GM10266 (cell line): ENCODE data around the gene SRRM1.
A peak's percentile ranks its signal among the peaks of the same experiment; 100 is the strongest.

Source experiments
- DNase-seq: peaks from one replicate; pipeline ENCODE4 v3.0.0; 2012; ENCODE audit errors: extremely low spot score
- TF ChIP-seq, protein P1 (sequence below): IDR thresholded peaks from 2 replicates; pipeline ENCODE4 v1.5.1; 2012; ENCODE audit warnings: mild to moderate bottlenecking, low read depth; ENCODE audit not compliant: control insufficient read depth, insufficient read depth; ENCODE audit errors: missing control alignments

The SRRM1 gene

DNA sequence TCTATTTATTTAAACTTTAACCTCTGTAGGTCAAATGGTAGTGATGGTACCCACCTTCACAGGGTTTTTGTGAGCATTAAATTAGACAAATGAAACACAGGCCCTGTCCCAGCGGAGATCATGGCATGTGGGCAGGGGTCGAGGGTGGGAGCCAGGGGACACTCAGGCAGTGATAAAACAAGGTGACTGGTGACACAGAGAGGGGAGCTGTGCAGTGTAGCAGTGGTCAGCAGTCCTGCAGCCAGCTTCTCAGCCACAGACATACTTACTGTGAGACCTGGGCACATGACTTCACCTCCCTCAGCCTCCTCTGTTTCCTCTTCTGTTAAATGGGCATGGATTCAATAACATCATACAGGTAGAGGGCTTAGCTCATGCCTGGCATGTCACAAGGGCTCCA lies 44.9 kb downstream of the SRRM1 start:
- no peak for DNase-seq
- TF ChIP-seq, protein P1, sequence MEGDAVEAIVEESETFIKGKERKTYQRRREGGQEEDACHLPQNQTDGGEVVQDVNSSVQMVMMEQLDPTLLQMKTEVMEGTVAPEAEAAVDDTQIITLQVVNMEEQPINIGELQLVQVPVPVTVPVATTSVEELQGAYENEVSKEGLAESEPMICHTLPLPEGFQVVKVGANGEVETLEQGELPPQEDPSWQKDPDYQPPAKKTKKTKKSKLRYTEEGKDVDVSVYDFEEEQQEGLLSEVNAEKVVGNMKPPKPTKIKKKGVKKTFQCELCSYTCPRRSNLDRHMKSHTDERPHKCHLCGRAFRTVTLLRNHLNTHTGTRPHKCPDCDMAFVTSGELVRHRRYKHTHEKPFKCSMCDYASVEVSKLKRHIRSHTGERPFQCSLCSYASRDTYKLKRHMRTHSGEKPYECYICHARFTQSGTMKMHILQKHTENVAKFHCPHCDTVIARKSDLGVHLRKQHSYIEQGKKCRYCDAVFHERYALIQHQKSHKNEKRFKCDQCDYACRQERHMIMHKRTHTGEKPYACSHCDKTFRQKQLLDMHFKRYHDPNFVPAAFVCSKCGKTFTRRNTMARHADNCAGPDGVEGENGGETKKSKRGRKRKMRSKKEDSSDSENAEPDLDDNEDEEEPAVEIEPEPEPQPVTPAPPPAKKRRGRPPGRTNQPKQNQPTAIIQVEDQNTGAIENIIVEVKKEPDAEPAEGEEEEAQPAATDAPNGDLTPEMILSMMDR = no peak

DNA sequence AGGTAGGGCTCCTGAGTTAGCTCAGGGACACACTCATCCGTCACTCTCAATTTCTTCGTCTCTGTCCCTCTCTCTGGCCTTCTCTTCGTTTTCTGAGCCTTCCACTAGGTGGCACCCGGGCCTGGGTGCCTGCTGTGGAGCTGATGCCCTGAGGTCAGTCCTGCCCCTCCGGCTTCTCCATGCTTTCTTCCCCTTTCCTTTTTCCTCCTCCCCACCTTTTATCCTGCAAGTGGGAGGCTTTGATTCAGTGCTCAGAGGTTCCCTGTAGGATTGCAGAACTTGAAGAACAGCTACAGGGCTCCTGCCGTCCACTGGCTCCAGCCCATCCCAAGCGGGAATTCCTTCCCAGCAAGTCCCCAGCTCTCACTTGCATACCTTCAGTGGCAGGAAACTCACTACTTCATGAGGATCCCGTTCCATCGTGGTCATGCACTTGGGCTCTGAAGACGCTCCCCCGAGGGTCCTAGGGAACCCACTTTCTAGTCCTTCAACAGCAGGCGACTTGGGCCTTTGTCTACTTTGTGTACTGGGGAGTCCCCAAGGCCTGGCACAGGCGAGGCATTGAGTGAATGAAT lies 45.6 kb downstream of the SRRM1 start:
- DNase-seq = peak; percentile 81
- TF ChIP-seq, protein P1 = peak; percentile 84

DNA sequence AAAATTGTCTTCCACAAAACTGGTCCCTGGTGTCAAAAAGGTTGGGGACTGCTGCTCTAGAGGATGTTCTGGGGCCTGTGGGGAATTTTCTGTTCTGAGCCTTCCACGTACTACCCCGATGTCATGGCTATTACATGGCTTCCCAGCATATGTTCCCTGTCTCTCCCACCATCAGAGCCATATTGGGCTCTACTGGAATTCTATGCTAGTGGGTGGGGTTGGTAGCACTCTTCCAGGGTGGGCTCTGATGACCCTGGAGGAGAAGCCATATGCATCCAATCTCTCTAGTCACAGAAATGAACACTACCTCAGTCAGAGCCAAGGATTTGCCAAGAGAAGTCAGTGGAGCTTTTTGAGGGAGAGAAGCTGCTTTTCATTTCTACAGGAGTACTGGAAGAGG lies 47.9 kb downstream of the SRRM1 start:
- TF ChIP-seq, protein P1 = no peak
- DNase-seq = no peak

DNA sequence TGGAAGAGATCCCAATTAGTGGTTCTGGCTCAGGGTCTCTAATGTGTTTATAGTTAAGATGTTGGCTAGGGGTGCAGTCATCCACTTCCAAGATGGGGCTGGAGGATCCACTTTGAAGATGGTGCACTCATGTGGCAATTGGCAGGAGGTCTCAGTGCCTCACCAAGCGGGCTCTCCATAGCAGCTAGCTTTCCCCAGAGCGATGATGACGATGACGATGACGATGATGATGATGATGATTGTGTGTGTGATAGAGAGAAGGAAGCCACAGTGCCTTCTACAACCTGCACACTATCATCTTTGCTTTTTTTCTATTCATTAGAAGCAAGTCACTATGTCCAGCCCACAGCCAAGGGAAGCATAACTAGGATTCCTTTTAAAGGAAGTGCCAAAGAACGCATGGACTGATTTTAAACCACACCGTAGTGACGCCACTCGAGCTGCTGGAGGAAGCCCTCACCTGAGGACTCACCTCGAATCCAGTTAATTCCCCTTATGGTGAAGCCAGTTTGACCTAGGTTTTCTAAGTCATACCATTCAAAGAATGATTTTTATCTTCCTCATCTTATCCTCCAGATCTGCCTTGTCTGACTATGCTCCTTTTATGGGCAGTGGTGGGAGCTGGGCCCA lies 49.4 kb downstream of the SRRM1 start:
- DNase-seq = no peak
- TF ChIP-seq, protein P1 = no peak

DNA sequence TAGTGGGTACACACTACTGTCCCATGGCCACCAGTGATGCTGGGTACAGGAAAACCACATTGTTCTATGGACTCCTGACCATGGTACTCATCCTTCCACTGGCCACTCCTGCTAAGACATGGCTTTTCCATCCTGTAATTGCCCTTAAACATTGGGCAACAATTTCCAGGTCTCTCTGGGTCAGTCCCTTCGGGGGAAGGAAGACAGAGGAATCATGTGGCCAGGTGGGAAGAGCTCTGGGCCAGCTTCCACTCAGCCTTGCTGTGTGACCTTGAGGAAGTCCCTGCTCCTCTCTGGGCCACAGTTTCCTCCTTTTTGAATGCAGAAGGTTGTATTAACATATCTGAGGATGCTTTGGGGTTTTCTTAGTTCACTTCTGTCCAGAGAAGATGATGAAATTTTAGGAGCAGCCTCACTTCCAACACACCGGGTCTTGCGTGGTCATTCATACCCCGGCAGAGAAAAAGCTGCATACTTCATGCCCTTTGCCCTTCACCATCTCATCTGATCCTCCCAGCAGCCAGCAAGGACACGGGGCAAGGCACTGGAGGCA lies 50.8 kb downstream of the SRRM1 start:
- DNase-seq = no peak
- TF ChIP-seq, protein P1 = no peak

DNA sequence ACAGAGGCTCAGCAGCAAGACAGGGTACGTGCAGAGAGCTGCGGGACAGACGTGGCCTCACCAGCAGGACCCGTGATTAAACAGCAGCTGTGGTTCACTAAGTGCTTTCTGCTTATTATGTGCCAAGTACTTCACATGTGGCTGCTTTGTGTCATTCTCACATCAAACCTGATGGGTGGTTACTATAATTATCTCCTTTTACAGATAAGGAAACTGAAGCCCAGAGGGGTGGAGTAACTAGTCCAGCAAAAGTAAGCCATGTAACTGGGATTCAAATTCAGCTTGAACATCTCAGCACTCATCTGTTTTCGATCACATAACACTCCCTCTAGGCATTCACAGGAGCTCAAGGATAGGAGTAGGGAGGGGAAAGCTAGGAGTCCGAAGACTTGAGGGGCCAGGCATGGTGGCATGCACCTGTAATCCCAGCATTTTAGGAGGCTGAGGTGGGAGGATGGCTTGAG lies 51.3 kb downstream of the SRRM1 start:
- DNase-seq = peak; percentile 57
- TF ChIP-seq, protein P1 = no peak
